HG02623 (cell line): ENCODE results near the gene AKAP6.
"Not testable (repeated sequence)": the region's sequence is repeated elsewhere in the genome, so short reads cannot be mapped to it uniquely, and the experiment has no call there.

Source experiments
- ATAC-seq: cut with Tn5 transposase; IDR thresholded peaks from one replicate; pipeline ENCODE4 v1.9.1; 2021; ENCODE audit warnings: moderate library complexity; ENCODE audit not compliant: unreplicated experiment

Gene AKAP6

DNA sequence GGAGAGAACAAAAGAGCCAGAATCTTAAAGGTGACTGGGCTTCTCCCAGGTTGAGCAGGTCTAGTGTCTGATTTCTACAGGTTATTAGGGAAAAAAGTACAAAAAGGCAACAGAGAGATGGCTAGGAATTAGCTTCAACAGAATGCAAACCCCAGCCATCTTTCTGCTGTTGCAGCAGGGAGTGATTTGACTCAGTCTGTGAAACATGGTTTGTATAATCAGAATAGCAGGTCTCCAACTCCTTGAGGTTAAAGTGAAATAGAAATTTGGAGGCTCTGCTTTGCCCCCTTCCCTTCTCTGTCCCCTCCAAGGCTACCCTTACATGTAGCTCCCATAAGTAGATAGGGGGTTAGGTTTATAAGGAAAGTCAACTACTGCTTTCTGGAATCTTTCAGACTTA, 105.8 kb downstream of the AKAP6 start:
- no peak for ATAC-seq

GRCh38 chr14:32435411-32435810, 106.3 kb downstream of the AKAP6 start:
- ATAC-seq, result no peak

- ATAC-seq, result no peak
Measured at GRCh38 chr14:32436993-32437392, 107.9 kb downstream of the AKAP6 start.

GRCh38 chr14:32438517-32438916, 109.4 kb downstream of the AKAP6 start:
- ATAC-seq, result no peak

DNA sequence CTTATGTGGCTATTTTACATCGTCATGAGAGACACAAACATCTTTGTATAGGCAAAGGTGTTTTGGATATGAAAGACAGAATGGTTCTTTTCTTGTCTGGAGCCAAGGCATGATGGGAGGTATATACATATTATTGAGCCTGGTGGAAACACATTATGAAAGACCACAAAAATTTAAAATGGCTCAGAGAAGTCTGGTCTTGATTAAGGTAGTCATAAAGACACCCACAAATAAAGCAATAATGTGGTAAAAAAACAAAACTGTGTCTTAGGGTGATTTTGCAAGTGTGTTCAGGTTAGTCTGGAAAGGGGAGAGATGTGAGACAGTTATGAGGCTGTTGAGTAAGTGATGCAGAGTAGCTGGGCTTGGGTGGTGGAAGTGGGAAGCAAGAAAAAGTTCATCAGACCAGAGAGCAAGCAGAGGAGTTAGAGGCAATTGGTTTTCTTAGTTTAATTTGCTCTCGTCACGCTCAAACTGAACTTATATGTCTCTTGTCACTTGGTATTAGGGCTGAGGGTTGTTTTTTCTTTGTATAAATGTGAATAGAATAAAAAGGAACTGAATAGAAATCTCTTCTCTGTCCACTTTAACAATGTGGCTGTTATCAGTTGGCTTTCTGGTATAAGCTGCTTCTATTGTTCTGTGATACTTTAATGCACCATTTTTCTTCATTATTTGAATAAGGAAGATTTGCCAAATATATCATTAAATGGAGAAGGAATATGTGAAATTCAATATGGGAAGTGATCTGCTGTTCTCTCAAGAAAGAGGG, 115.0 kb downstream of the AKAP6 start:
- ATAC-seq, result no peak

- no peak for ATAC-seq
Measured at GRCh38 chr14:32447371-32447770, 118.3 kb downstream of the AKAP6 start.

GRCh38 chr14:32449648-32450047, 120.5 kb downstream of the AKAP6 start:
- no peak for ATAC-seq

DNA sequence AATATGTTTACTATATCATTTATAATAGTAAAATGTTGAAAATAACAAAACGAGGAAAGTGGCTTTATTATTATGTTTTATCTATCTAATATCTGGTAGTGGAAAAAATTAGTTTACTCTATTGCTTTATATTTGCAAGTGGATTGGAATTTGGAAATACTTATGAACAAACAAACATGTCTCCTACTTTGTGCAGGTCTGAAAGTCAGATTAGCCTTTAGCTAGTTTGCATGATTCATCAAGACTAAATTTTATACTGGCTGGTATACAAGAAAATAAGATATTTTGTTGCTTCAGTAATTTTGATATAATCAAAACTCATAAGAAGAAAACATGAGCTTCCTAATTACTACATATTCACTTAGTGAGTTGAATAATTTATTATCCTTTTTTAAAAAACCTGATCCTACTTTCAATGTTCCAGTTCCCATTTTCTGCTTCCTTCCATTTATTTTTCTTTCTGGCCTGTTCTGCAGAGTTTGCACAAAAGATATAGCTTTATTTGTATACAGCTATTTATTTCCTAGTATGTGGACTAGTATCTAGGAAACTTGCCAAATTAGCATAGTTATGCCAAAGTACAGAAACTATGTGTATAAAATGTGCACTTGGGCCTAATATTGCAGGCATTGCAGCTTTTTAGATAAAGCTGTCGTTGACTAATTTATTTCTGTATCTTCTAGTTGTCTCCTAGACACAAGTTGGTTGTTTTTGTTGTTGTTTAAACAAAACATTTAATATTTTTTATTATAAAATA, 122.0 kb downstream of the AKAP6 start:
- ATAC-seq, result no peak

DNA sequence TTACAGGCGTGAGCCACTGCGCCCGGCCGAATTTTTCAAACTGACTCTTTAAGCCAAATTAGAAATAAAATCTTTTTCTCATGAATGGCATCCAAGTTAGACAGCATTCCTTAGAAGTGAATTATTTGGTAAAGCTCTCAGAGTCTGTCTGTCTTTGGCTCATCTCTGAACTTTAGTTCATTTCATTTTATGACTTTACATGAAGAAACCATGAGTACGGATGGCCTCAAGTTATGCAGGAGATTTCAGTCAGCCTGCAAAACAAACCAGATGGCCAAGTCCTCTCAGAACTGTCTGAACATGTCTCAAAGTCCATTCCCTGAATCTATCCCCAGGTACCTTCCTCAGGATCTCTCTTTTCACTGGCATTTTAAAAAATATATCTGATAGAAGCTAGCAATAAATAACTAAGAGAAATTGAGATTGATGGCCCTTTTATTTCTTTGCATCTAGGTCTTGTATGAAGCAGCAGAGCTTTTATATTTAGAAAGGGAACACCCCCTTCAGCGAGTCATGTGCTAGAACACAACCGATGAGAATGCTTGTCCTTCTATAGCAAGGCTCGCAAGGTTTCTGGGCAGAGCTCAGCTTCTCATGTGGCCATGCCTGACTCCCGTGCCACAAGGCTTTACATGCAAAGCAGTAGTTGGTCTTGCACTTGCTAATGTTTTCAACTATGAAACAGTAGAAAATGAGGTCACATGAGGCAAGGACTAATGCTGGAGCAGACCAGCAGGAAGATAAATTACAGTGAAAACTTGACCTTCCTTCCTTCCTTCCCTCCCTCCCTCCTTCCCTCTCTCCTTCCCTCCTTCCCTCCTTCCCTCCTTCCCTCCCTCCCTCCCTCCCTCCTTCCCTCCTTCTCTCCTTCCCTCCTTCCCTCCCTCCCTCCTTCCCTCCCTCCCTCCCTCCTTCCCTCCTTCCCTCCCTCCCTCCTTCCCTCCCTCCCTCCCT, 125.0 kb downstream of the AKAP6 start:
- ATAC-seq, result no peak

DNA sequence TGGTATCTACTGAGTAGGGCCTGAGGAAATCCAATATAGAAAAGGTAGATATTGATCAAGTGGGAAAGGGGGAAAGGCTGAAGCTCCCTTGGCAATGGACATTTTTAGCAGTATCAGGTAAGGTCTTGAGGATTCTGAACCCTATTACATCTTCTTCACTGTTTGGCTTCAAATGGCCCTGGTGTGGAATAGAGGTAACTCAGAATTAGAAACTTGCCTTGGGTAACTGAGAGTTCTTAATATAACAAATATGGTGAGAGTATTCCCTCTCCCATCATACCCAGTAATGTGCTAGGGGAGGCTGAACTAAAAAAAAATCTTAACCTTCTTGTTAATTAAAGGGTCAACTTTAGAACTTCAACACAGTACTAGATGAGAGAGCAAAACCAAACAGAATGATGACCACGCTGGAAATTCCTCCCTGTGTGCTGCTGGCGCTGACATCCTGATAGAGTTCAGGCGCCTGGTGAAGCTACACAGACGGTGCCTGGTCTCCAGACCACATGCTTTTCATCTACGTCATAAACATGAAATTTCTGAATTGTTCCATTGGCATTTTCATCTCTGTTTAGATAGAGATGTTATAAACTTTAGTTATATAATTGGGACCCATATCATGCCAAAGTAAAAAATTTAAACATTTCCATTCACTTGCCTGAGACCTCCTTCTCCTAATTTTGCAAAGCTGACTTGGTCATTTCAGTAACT, 128.3 kb downstream of the AKAP6 start:
- no peak for ATAC-seq

DNA sequence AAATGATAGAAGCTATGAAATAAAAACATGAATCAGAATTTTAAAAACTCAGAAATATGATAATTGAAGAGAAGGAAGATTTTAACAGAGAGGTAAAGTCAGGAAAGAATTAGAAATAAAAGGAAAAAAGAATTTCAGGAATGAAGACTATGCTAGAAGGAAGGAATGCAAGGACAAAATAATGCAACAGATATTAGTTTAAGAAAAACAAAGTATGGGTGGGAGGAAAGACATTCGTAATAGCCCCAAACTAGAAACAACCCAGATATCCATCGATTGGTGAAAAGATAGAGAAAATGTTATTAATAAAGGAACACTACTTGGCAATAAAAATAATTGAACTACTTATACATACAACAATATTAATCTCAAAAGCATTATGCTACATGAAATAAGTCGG, 129.6 kb downstream of the AKAP6 start:
- no peak for ATAC-seq

DNA sequence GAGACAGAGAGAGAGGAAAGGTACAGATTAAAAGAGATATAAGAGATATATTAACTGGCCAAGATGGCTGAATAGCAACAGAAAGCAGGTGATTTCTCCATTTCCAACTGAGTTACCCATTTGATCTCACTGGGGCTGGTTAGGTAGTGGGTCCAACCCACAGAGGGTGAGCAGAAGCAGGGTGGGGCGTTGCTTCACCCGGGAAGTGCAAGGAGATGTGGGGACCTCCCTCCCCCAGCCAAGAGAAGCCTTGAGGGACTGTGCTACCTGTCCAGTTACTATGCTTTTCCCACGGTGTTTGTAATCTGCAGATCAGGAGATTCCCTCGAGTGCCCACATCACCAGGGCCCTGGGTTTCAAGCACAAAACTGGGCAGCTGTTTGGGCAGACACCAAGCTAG, 131.2 kb downstream of the AKAP6 start:
- no peak for ATAC-seq

- not testable (repeated sequence) for ATAC-seq
Measured at GRCh38 chr14:32462553-32462952, 133.5 kb downstream of the AKAP6 start.

- no peak for ATAC-seq
Measured at GRCh38 chr14:32468955-32469354, 139.9 kb downstream of the AKAP6 start.

- no peak for ATAC-seq
Measured at GRCh38 chr14:32469388-32470160, 140.5 kb downstream of the AKAP6 start.

DNA sequence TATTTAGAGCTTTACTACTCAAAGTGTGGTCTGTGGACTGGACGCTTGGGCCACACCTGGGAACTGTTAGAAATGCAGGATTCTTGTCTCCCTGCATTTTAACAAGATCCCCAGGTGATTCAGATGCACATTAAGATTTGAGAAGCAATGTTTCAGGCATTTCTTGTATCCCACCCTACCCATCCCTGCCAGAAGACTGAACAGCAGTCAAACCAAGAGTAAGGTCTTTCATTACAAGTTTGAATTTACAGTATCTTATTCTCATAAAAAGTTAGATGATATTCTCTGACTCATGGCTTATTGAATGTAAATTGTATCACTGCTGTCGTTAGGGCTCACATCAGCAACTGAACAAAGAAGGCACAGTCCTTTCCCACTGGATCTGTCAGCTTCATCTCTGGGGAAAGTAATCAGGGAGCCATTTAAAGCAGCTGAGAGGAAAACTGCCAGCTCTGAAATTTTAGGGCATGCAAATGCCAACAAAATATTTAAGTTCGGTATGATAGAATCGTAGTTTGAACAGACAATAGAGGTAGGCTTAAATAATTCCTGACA, 141.1 kb downstream of the AKAP6 start:
- ATAC-seq, result no peak

GRCh38 chr14:32471181-32471580, 142.1 kb downstream of the AKAP6 start:
- no peak for ATAC-seq

DNA sequence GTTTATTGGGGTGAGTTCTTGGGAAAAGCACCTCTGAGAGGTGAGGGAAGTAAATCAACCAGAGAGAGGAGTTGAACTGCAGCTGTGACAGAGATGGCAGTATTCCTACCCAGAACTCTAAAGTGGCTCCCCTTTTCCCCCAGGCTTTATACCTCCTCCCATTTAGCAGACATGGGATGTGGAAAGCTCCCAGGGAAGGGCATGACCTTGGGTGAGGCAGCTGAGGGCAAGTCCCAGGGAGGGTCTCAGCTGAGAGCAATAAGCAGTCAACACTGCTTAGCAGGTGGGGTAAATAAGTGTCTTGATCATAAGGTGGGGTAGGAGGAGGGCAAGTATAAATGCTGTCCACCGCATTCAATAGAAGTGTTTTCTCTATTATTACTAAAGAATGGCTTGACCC, 143.0 kb downstream of the AKAP6 start:
- ATAC-seq, result no peak
